MG63 (cell line): ENCODE results near the gene OR51B2. TPM values are rescaled to one million over a fixed set of nuclear protein-coding genes. Genes with fewer than 3 reads are reported as not detected.
"Not testable (repeated sequence)": the region's sequence is repeated elsewhere in the genome, so short reads cannot be mapped to it uniquely, and the experiment has no call there.

Experiments used
- DNase-seq: peaks from one replicate; pipeline ENCODE4 v3.0.0-alpha.2; 2020
- H3K27me3 ChIP-seq: fragments of 250-450 bp; sonication (Bioruptor Pico); 2 replicates; pipeline ENCODE4 v1.5.1; 2020; ENCODE audit warnings: mild to moderate bottlenecking, moderate library complexity
- H3K36me3 ChIP-seq: fragments of 250-450 bp; sonication (Bioruptor Pico); 2 replicates; pipeline ENCODE4 v1.5.1; 2020; ENCODE audit warnings: mild to moderate bottlenecking, moderate library complexity
- H3K4me3 ChIP-seq: fragments of 250-450 bp; sonication (Bioruptor Pico); 2 replicates; pipeline ENCODE4 v1.5.1; 2020; ENCODE audit warnings: mild to moderate bottlenecking, moderate library complexity
- H3K9me3 ChIP-seq: fragments of 250-450 bp; sonication (Bioruptor Pico); 2 replicates; pipeline ENCODE4 v1.5.1; 2020; ENCODE audit warnings: mild to moderate bottlenecking, moderate library complexity
- total RNA-seq: library from RNA; depleted of rRNA; stranded (reverse); fragments of >200 nt; shearing (Covaris generic); gene quantifications from 2 replicates; pipeline ENCODE4 v1.2.3, GENCODE V29; 2014; ENCODE audit warnings: low replicate concordance; rRNA removed

The OR51B2 gene, protein sequence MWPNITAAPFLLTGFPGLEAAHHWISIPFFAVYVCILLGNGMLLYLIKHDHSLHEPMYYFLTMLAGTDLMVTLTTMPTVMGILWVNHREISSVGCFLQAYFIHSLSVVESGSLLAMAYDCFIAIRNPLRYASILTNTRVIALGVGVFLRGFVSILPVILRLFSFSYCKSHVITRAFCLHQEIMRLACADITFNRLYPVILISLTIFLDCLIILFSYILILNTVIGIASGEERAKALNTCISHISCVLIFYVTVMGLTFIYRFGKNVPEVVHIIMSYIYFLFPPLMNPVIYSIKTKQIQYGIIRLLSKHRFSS
- not detected in 2 replicates for total RNA-seq

DNA sequence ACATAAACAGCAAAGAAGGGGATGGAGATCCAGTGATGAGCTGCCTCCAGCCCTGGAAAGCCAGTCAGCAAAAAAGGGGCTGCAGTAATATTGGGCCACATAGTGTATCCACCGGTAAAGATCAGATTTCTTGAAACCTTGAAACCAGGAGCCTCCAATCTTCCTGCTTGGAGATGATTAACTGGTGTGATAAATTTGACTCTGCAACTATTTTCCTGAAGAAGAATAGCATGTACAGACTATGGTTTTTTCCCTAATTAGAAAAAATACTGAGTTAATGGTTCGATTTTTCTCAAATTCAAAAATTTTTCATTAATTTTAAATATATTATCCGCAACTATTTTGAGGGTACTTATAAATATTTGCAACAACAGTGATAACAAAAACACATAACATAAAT lies at the start of gene OR51B2:
OR51B2 (minus strand) TSS at position 101 of the 400 bp plus-strand sequence; CDS start at position 101, 0 bp downstream.
- DNase-seq = no peak
- Histone ChIP-seq H3K36me3 (no peaks in the 10 kb centered on the region), H3K4me3 (no peak within 1 kb of the TSS), H3K9me3 (no peaks in the 10 kb centered on the region), H3K27me3 (no peaks in the 10 kb centered on the region)

DNA sequence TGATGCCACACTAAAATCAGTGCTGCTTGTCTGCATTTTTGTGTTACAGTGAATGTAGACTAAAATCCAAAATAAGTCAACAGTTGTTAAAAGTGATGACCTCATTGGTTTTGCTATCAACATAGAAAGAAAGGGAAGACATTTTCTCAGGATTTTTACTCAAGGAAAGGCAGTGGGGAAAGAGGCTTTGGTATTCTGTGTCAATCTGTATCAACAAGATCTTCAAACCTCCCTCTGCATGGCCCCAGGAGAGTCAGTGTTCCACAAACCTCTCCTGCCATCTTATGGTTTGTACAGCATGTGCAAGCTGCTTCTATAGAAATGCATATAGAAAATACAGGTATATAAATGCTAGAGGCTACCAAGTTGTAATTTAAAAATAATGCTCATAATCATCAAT lies 45.7 kb upstream of the OR51B2 start:
- no peaks in the 10 kb centered on the region; the same call in 1 of the 2 replicates for H3K9me3 ChIP-seq
- no peaks in the 10 kb centered on the region for H3K27me3 ChIP-seq
- DNase-seq = no peak
- no peaks in the 10 kb centered on the region for H3K36me3 ChIP-seq
- no peak overlapping the region for H3K4me3 ChIP-seq

- no peak for DNase-seq
- Histone ChIP-seq H3K27me3 (no peaks in the 10 kb centered on the region), H3K4me3 (no peak overlapping the region), H3K36me3 (no peaks in the 10 kb centered on the region), H3K9me3 (no peaks in the 10 kb centered on the region; the same call in 1 of the 2 replicates)
These were observed 44.5 kb upstream of the OR51B2 start for GRCh38 chr11:5368502-5369043.

DNA sequence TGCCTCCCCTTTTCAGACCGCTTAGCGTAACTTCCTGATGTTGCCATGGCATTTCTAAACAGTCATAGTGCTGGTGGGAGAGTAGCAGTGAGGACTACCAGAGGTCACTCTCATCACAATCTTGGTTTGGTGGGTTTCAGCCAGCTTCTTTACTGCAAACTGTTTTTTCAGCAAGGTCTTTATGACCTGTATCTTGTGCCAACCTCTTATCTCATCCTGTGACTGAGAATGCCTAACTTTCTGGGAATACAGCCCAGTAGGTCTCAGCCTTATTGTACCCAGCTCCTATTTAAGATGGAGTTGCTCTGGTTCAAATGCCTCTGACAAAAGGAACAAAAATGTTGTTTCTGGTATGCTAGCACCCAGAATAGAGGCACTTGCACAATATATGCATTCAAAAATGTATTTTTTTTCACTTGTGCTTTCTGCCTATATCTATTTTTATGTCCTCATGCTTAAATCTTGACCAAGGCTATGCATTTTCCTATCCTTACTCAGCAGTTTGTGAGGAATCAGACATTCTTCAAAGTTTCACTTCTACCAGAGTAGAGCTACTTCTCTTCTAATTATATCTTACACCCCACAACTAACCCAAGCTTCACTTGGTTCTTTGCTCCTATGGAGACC lies 43.5 kb upstream of the OR51B2 start:
- no peaks in the 10 kb centered on the region; the same call in 1 of the 2 replicates for H3K9me3 ChIP-seq
- peak; percentile 76 for DNase-seq
- H3K36me3 ChIP-seq = no peaks in the 10 kb centered on the region
- H3K27me3 ChIP-seq = no peaks in the 10 kb centered on the region
- no peak overlapping the region for H3K4me3 ChIP-seq

- Histone ChIP-seq H3K36me3 (no peaks in the 10 kb centered on the region), H3K9me3 (no peaks in the 10 kb centered on the region; the same call in 1 of the 2 replicates), H3K4me3 (no peak overlapping the region), H3K27me3 (no peaks in the 10 kb centered on the region)
- no peak for DNase-seq
These were observed 42.8 kb upstream of the OR51B2 start for GRCh38 chr11:5366856-5367255.

DNA sequence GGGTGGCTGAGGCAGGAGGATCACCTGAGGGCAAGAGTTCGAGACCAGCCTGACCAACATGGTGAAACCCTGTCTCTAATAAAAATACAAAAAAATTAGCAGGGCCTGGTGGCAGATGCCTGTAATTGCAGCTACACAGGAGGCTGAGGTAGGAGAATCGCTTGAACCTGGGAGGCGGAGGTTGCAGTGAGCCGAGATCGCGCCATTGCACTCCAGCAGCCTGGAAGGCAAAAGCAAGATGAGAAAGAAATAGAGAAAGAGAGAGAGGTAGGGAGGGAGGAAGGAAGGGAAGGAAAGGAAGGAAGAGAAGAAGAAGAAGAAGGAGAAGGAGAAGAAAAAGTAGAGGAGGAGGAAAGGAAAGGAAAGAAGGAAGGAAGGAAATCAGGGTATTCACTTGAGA lies 42.3 kb upstream of the OR51B2 start:
- not testable (repeated sequence) for DNase-seq, H3K4me3 ChIP-seq

DNA sequence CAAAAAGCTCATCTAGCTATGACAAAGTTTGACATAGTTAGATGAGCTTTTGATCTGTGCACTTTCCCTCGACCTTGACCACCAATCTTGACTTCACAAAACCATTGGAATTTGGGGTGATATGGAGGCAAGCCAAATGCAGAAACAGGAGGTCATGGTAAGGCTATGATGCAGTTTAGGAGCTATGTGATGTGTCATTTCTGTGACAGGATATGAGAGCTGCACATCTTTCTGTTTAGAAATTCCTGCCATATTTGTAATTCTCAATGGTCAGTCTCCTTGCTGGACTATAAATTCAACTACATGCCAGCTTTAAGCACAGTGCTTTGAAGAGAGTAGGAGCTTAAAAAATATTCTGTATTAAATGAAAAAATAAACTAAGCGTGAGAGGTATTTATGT lies 40.1 kb upstream of the OR51B2 start:
- H3K36me3 ChIP-seq = no peaks in the 10 kb centered on the region
- H3K4me3 ChIP-seq = no peak overlapping the region
- DNase-seq = peak; percentile 50
- H3K9me3 ChIP-seq = peaks cover 6% of the 10 kb centered on the region; the same call in 1 of the 2 replicates
- no peaks in the 10 kb centered on the region for H3K27me3 ChIP-seq

More for the DNA sequence above, 42.3 kb upstream of the OR51B2 start:
- H3K27me3 ChIP-seq, H3K36me3 ChIP-seq, H3K9me3 ChIP-seq: not testable (repeated sequence)

- peaks cover 6% of the 10 kb centered on the region; the same call in 1 of the 2 replicates for H3K9me3 ChIP-seq
- no peaks in the 10 kb centered on the region for H3K27me3 ChIP-seq
- no peaks in the 10 kb centered on the region for H3K36me3 ChIP-seq
- DNase-seq = no peak
- H3K4me3 ChIP-seq = no peak overlapping the region
These were observed 39.6 kb upstream of the OR51B2 start for GRCh38 chr11:5363679-5364078.

GRCh38 chr11:5362017-5362625 lies 38.0 kb upstream of the OR51B2 start:
- no peak overlapping the region for H3K4me3 ChIP-seq
- H3K9me3 ChIP-seq = peaks cover 6% of the 10 kb centered on the region; the same call in 1 of the 2 replicates
- no peak for DNase-seq
- no peaks in the 10 kb centered on the region for H3K27me3 ChIP-seq
- H3K36me3 ChIP-seq = no peaks in the 10 kb centered on the region

- not testable (repeated sequence) for H3K27me3 ChIP-seq, H3K36me3 ChIP-seq, DNase-seq, H3K4me3 ChIP-seq, H3K9me3 ChIP-seq
These were observed 31.9 kb upstream of the OR51B2 start for GRCh38 chr11:5356031-5356430.

DNA sequence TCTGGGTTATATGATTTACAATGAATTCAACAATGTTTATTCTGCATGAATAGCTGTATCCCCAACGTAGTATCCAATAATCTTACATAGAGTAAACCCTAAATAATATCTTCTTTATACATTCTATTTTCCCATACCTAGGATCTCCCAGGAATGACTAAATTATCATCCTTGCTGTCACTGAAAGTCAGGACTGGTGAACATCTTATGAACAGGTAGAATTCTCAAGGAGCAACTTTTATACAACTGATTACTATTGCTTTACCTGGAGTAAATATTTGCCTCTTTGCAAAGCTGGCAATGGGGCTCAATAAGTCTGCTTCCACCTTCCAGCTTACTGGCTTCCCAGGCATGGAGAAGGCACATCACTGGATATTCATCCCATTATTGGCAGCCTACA lies 27.1 kb upstream of the OR51B2 start, which contains the start of gene OR51B6:
OR51B6 (plus strand) TSS at position 301 of the 400 bp plus-strand sequence; CDS start at position 301, 0 bp downstream.
- no peaks in the 10 kb centered on the region for H3K36me3 ChIP-seq
- no peak for DNase-seq
- no peak within 1 kb of the TSS for H3K4me3 ChIP-seq
- no peaks in the 10 kb centered on the region for H3K27me3 ChIP-seq
- peaks cover 3% of the 10 kb centered on the region; the same call in 1 of the 2 replicates for H3K9me3 ChIP-seq

GRCh38 chr11:5349550-5349949 lies 25.5 kb upstream of the OR51B2 start:
- DNase-seq = no peak
- Histone ChIP-seq H3K9me3 (no peaks in the 10 kb centered on the region), H3K36me3 (no peaks in the 10 kb centered on the region), H3K4me3 (no peak overlapping the region), H3K27me3 (no peaks in the 10 kb centered on the region)

GRCh38 chr11:5348551-5349194 lies 24.6 kb upstream of the OR51B2 start:
- no peaks in the 10 kb centered on the region for H3K9me3 ChIP-seq

DNA sequence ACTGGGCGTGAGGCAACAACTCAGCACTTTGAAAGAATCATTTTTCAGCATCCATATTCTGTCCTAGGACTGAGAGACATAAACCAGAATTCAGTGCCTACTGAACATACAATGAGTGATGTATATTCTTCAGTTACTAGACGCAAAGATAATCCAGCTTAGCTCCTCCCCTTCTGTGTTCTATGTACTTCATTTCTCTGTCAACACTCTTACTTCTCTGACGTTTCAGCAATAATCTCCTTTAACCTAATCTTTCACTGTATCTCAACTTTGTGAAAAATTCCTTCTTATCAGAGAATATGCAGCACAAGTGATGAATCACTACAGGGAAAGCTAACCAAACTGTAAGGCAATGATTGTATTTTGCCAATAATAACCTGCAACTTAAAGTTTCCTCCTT lies 21.7 kb upstream of the OR51B2 start:
- Histone ChIP-seq H3K4me3 (no peak overlapping the region), H3K27me3 (no peaks in the 10 kb centered on the region), H3K36me3 (no peaks in the 10 kb centered on the region), H3K9me3 (no peaks in the 10 kb centered on the region)
- no peak for DNase-seq

More at GRCh38 chr11:5348551-5349194, 24.6 kb upstream of the OR51B2 start:
- no peaks in the 10 kb centered on the region for H3K27me3 ChIP-seq
- no peaks in the 10 kb centered on the region for H3K36me3 ChIP-seq
- H3K4me3 ChIP-seq = no peak overlapping the region
- DNase-seq = no peak

- H3K36me3 ChIP-seq = no peaks in the 10 kb centered on the region
- no peak for DNase-seq
- H3K9me3 ChIP-seq = no peaks in the 10 kb centered on the region
- no peak within 1 kb of the TSS for H3K4me3 ChIP-seq
- H3K27me3 ChIP-seq = no peaks in the 10 kb centered on the region
These were observed 19.6 kb upstream of the OR51B2 start, which contains the start of gene OR51B5 for GRCh38 chr11:5343474-5344335. Gene OR51B5 (minus strand): TSS chr11:5343524. CDS start chr11:5343524, 0 bp downstream.
